Left ventricle myocardium inferior (tissue), 1 donor: Measurements from ENCODE around the gene DDC. TPM values are rescaled to one million over a fixed set of nuclear protein-coding genes. Genes with fewer than 3 reads are reported as not detected.

ENCODE experiments used
- DNase-seq: peaks from one replicate; pipeline ENCODE4 v3.0.0-alpha.2; 2020
- H3K27ac ChIP-seq: fragments of 200-600 bp; replicated peaks from 2 replicates; pipeline ENCODE4 v1.8.0; 2021
- H3K27me3 ChIP-seq: fragments of 200-600 bp; 2 replicates; pipeline ENCODE4 v1.8.0; 2021; ENCODE audit warnings: low read depth
- H3K36me3 ChIP-seq: fragments of 200-600 bp; 2 replicates; pipeline ENCODE4 v1.8.0; 2021
- H3K4me1 ChIP-seq: fragments of 200-600 bp; 2 replicates; pipeline ENCODE4 v1.8.0; 2021
- H3K4me3 ChIP-seq: fragments of 200-600 bp; 2 replicates; pipeline ENCODE4 v1.8.0; 2021; ENCODE audit warnings: mild to moderate bottlenecking, moderate library complexity
- H3K9me3 ChIP-seq: fragments of 200-600 bp; replicated peaks from 2 replicates; pipeline ENCODE4 v1.8.0; 2021
- CTCF ChIP-seq: fragments of 200-600 bp; IDR thresholded peaks from 2 replicates; pipeline ENCODE4 v1.8.0; 2021; ENCODE audit warnings: antibody characterized with exemption, mild to moderate bottlenecking, borderline replicate concordance
- intact Hi-C: fragments of 100-400 bp; cut with micrococcal nuclease; formaldehyde crosslinking; loops from one replicate; pipeline ENCODE4 v1.11.0; 2022
- total RNA-seq: library from RNA; stranded (reverse); fragmentation: NEBNext Ultra II Directional; extraction: Animal tissue kit (Norgen Biotek cat#: 25700); gene quantifications from one replicate; pipeline ENCODE4 v1.2.1, GENCODE V29; 2021
- donor health status: DM: no; HTN: yes; CAD: no; lungs with severe emphysema.

Gene DDC
- total RNA-seq, 1 donor from 2014 or later = not detected

- Histone ChIP-seq H3K4me3 (no peak overlapping the region), H3K4me1 (no peaks in the 10 kb centered on the region), H3K27ac (no peak overlapping the region), H3K36me3 (no peaks in the 10 kb centered on the region), H3K27me3 (peaks cover 59% of the 10 kb centered on the region), H3K9me3 (no peaks in the 10 kb centered on the region)
- intact Hi-C loops = no loop called here
- no peak for DNase-seq
- TF ChIP-seq CTCF = no peak
Measured at GRCh38 chr7:50557099-50557498, 8.1 kb downstream of the DDC start.

GRCh38 chr7:50556247-50556991, 8.8 kb downstream of the DDC start:
- H3K36me3 ChIP-seq = no peaks in the 10 kb centered on the region
- no peaks in the 10 kb centered on the region for H3K4me1 ChIP-seq
- H3K27me3 ChIP-seq = peaks cover 56% of the 10 kb centered on the region
- intact Hi-C loops = no loop called here
- H3K4me3 ChIP-seq = no peak overlapping the region
- no peak for TF ChIP-seq CTCF
- H3K9me3 ChIP-seq = no peaks in the 10 kb centered on the region
- H3K27ac ChIP-seq = no peak overlapping the region
- no peak for DNase-seq

- DNase-seq = no peak
- H3K4me3 ChIP-seq = no peak overlapping the region
- TF ChIP-seq CTCF = no peak
- intact Hi-C loops = no loop called here
- H3K27ac ChIP-seq = no peak overlapping the region
- H3K36me3 ChIP-seq = no peaks in the 10 kb centered on the region
- H3K27me3 ChIP-seq = peaks cover 50% of the 10 kb centered on the region
- H3K9me3 ChIP-seq = no peaks in the 10 kb centered on the region
- no peaks in the 10 kb centered on the region for H3K4me1 ChIP-seq
Measured at GRCh38 chr7:50555594-50556140, 9.5 kb downstream of the DDC start.

- H3K9me3 ChIP-seq = no peaks in the 10 kb centered on the region
- TF ChIP-seq CTCF = no peak
- no peak overlapping the region for H3K27ac ChIP-seq
- no peak overlapping the region for H3K4me3 ChIP-seq
- peaks cover 40% of the 10 kb centered on the region for H3K27me3 ChIP-seq
- H3K4me1 ChIP-seq = no peaks in the 10 kb centered on the region
- no peaks in the 10 kb centered on the region for H3K36me3 ChIP-seq
- DNase-seq = no peak
- intact Hi-C loops = no loop called here
Measured at GRCh38 chr7:50554431-50555322, 10.5 kb downstream of the DDC start.

- Histone ChIP-seq H3K27ac (no peak overlapping the region), H3K4me3 (no peak overlapping the region), H3K9me3 (no peaks in the 10 kb centered on the region), H3K4me1 (no peaks in the 10 kb centered on the region), H3K36me3 (no peaks in the 10 kb centered on the region), H3K27me3 (peaks cover 33% of the 10 kb centered on the region)
- DNase-seq = no peak
- no peak for TF ChIP-seq CTCF
- intact Hi-C loops = no loop called here
Measured at GRCh38 chr7:50553973-50554372, 11.2 kb downstream of the DDC start.
